Neural cell (in vitro differentiated cells): Measurements from ENCODE around the gene FAM227A. TPM values are rescaled to one million over a fixed set of nuclear protein-coding genes. Genes with fewer than 3 reads are reported as not detected.

Experiments used
- H2AFZ ChIP-seq: fragments of 200-600, 300-800 bp; sonication (generic), shearing (Covaris generic); 2 replicates; pipeline ENCODE4 v1.6.0; 2014; ENCODE audit warnings: low read depth, mild to moderate bottlenecking, antibody characterized with exemption, low read length, moderate library complexity
- H3F3A ChIP-seq: fragments of 200-600 bp; shearing (Covaris generic); 2 replicates; pipeline ENCODE4 v1.6.1; 2016; ENCODE audit warnings: mild to moderate bottlenecking, moderate library complexity, mixed read lengths, antibody characterized with exemption, low read length; ENCODE audit not compliant: insufficient read depth, poor library complexity, severe bottlenecking
- H3K27ac ChIP-seq: fragments of 200-600, 300-800 bp; sonication (generic), shearing (Covaris generic); 2 replicates; pipeline ENCODE4 v1.5.1; 2014; ENCODE audit warnings: mild to moderate bottlenecking, low read length, moderate library complexity
- H3K27me3 ChIP-seq: fragments of 300-800, 200-600 bp; sonication (generic), shearing (Covaris generic); 2 replicates; pipeline ENCODE4 v1.6.0; 2014; ENCODE audit warnings: mild to moderate bottlenecking, low read depth, low read length, moderate library complexity; ENCODE audit not compliant: insufficient read depth
- H3K36me3 ChIP-seq: fragments of 300-800, 200-600 bp; sonication (generic), shearing (Covaris generic); 2 replicates; pipeline ENCODE4 v1.5.1; 2014; ENCODE audit warnings: mild to moderate bottlenecking, antibody characterized with exemption, low read length, moderate library complexity; ENCODE audit not compliant: insufficient read depth
- H3K4me2 ChIP-seq: fragments of 300-800, 200-600 bp; sonication (generic), shearing (Covaris generic); 2 replicates; pipeline ENCODE4 v1.6.0; 2014; ENCODE audit warnings: mild to moderate bottlenecking, low read length
- H3K4me3 ChIP-seq: fragments of 300-800, 200-600 bp; sonication (generic), shearing (Covaris generic); 2 replicates; pipeline ENCODE4 v1.5.1; 2014; ENCODE audit warnings: mild to moderate bottlenecking, low read length, moderate library complexity
- H3K79me2 ChIP-seq: fragments of 200-600 bp; shearing (Covaris generic); replicated peaks from 2 replicates; pipeline ENCODE4 v1.6.0; 2014; ENCODE audit warnings: mild to moderate bottlenecking, low read length, moderate library complexity; ENCODE audit not compliant: insufficient read depth
- H3K9ac ChIP-seq: fragments of 300-800, 200-600 bp; sonication (generic), shearing (Covaris generic); 2 replicates; pipeline ENCODE4 v1.6.1; 2016; ENCODE audit warnings: mild to moderate bottlenecking, low read length, mixed read lengths
- H3K9me2 ChIP-seq: fragments of 200-600 bp; shearing (Covaris generic); 2 replicates; pipeline ENCODE4 v1.6.1; 2016; ENCODE audit warnings: mild to moderate bottlenecking, low read length, mixed read lengths; ENCODE audit not compliant: insufficient read depth
- H3K9me3 ChIP-seq: fragments of 200-600, 300-800 bp; sonication (generic), shearing (Covaris generic); 2 replicates; pipeline ENCODE4 v1.6.1; 2016; ENCODE audit warnings: mild to moderate bottlenecking, mixed run types, low read length, moderate library complexity, mixed read lengths
- H4K20me1 ChIP-seq: fragments of 200-600 bp; shearing (Covaris generic); 2 replicates; pipeline ENCODE4 v1.6.1; 2016; ENCODE audit warnings: mild to moderate bottlenecking, mixed run types; ENCODE audit not compliant: insufficient read depth
- CTCF ChIP-seq: fragments of 450-650 bp; IDR thresholded peaks from 2 replicates; pipeline ENCODE4 v1.5.1; 2014; ENCODE audit warnings: antibody characterized with exemption, mild to moderate bottlenecking, moderate library complexity; ENCODE audit not compliant: poor library complexity, severe bottlenecking
- EP300 ChIP-seq: fragments of 450-650 bp; conservative IDR thresholded peaks from 2 replicates; pipeline ENCODE4 v1.6.1; 2014; ENCODE audit warnings: antibody characterized with exemption, mild to moderate bottlenecking, moderate library complexity; ENCODE audit not compliant: poor library complexity, severe bottlenecking
- EZH2 ChIP-seq: fragments of 200-600, 300-800 bp; shearing (Covaris generic), sonication (generic); IDR thresholded peaks from 2 replicates; pipeline ENCODE4 v1.6.1; 2014; ENCODE audit warnings: antibody characterized with exemption, low read length, borderline replicate concordance, mild to moderate bottlenecking; ENCODE audit not compliant: insufficient read depth, poor library complexity, severe bottlenecking
- MXI1 ChIP-seq: fragments of 450-650 bp; conservative IDR thresholded peaks from 2 replicates; pipeline ENCODE4 v1.6.1; 2014; ENCODE audit warnings: antibody characterized with exemption, mild to moderate bottlenecking; ENCODE audit not compliant: poor library complexity, severe bottlenecking
- POLR2AphosphoS5 ChIP-seq: IDR thresholded peaks from 2 replicates; pipeline ENCODE4 v1.6.1; 2012
- RAD21 ChIP-seq: fragments of 450-650 bp; conservative IDR thresholded peaks from 2 replicates; pipeline ENCODE4 v1.6.1; 2014; ENCODE audit warnings: antibody characterized with exemption, mild to moderate bottlenecking, moderate library complexity
- SMC3 ChIP-seq: fragments of 450-650 bp; conservative IDR thresholded peaks from 2 replicates; pipeline ENCODE4 v1.6.1; 2014; ENCODE audit warnings: antibody characterized with exemption, mild to moderate bottlenecking, moderate library complexity; ENCODE audit not compliant: poor library complexity
- TAF1 ChIP-seq: IDR thresholded peaks from 2 replicates; pipeline ENCODE4 v1.6.1; 2012; ENCODE audit warnings: low read depth
- polyA plus RNA-seq: library from polyadenylated mRNA; depleted of rRNA; stranded (reverse); fragments of >200 nt; gene quantifications from 2 replicates; pipeline ENCODE4 v1.2.3, GENCODE V29; 2014
- TF ChIP-seq, protein P1 (sequence below): IDR thresholded peaks from 2 replicates; pipeline ENCODE4 v1.6.1; 2012; ENCODE audit warnings: borderline replicate concordance

Gene FAM227A
- polyA plus RNA-seq, 1 donor from 2014 or later = 14.0 TPM

DNA sequence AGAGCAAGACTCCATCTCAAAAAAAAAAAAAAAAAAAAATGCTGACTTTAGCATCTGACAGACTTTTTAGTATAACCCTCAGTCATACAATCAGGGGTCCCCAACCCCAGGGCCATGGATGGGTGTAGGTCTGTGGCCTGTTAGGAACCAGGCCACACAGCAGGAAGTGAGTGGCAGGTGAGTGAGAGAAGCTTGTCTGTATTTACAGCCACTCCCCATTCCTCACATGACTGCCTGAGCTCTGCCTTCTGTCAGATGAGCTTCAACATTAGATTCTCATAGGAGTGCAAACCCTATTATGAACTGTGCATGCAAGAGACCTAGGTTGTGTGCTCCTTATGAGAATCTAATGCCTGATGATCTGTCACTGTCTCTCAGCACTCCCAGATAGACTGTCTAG, 3.3 kb downstream of the FAM227A start:
- Histone ChIP-seq H3F3A (no peaks in the 10 kb centered on the region), H3K9me2 (no peaks in the 10 kb centered on the region), H3K4me3 (no peak overlapping the region), H3K4me2 (no peak overlapping the region), H3K27me3 (no peaks in the 10 kb centered on the region), H3K79me2 (peaks cover 16% of the 10 kb centered on the region), H3K27ac (no peak overlapping the region), H2AFZ (no peak overlapping the region), H3K9ac (no peak overlapping the region), H3K36me3 (peaks cover under 1% of the 10 kb centered on the region), H3K9me3 (no peaks in the 10 kb centered on the region), H4K20me1 (no peaks in the 10 kb centered on the region)
- TF ChIP-seq EZH2 (no peak), POLR2AphosphoS5 (no peak), EP300 (no peak), RAD21 (no peak), CTCF (no peak), MXI1 (no peak), SMC3 (no peak), TAF1 (no peak)
- TF ChIP-seq, protein P1, sequence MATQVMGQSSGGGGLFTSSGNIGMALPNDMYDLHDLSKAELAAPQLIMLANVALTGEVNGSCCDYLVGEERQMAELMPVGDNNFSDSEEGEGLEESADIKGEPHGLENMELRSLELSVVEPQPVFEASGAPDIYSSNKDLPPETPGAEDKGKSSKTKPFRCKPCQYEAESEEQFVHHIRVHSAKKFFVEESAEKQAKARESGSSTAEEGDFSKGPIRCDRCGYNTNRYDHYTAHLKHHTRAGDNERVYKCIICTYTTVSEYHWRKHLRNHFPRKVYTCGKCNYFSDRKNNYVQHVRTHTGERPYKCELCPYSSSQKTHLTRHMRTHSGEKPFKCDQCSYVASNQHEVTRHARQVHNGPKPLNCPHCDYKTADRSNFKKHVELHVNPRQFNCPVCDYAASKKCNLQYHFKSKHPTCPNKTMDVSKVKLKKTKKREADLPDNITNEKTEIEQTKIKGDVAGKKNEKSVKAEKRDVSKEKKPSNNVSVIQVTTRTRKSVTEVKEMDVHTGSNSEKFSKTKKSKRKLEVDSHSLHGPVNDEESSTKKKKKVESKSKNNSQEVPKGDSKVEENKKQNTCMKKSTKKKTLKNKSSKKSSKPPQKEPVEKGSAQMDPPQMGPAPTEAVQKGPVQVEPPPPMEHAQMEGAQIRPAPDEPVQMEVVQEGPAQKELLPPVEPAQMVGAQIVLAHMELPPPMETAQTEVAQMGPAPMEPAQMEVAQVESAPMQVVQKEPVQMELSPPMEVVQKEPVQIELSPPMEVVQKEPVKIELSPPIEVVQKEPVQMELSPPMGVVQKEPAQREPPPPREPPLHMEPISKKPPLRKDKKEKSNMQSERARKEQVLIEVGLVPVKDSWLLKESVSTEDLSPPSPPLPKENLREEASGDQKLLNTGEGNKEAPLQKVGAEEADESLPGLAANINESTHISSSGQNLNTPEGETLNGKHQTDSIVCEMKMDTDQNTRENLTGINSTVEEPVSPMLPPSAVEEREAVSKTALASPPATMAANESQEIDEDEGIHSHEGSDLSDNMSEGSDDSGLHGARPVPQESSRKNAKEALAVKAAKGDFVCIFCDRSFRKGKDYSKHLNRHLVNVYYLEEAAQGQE = no peak

DNA sequence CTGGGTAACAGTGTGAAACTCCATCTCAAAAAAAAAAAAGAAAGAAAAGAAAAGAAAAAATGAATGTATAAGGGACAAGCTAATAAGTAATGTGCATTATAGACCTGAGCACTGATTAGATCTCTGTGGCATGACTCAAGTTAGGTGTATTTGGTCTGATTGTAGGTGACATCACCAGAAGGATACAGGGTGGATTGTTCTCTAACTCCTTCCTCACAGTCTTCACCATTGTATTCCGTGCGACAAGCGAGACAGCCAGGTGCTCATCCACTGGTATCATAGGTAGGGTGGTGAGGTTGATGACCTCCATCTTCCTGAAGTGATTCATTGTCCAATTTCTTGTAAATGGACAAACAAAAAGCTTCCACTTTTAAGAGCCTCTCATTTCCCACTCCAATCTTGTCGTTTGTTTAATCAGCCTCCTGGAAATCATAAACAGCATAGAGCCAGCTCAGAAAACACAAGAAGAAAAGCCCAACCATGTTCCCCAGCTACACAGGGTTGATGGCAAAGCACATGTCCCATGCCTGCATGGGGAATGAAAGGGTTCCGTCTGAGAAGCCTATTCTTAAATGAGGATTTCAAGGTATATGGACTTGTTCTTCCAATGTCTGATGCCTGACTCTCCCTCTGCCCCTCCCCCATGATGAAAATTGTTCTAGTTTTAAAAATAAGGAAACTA, 6.2 kb downstream of the FAM227A start:
- Histone ChIP-seq H3K4me3 (no peak overlapping the region), H3K9ac (no peak overlapping the region), H3K4me2 (no peak overlapping the region), H3K9me3 (no peaks in the 10 kb centered on the region), H4K20me1 (no peaks in the 10 kb centered on the region), H3K9me2 (no peaks in the 10 kb centered on the region), H2AFZ (no peak overlapping the region), H3K79me2 (no peaks in the 10 kb centered on the region), H3K36me3 (peaks cover 4% of the 10 kb centered on the region), H3K27ac (no peak overlapping the region), H3F3A (no peaks in the 10 kb centered on the region), H3K27me3 (no peaks in the 10 kb centered on the region)
- TF ChIP-seq MXI1 (no peak), TAF1 (no peak), EZH2 (no peak), RAD21 (no peak), SMC3 (no peak), POLR2AphosphoS5 (no peak), EP300 (no peak), CTCF (no peak)
- TF ChIP-seq, protein P1 = no peak
